ENCODE measurements around the gene NRG3.
A peak's percentile ranks its signal among the peaks of the same experiment; 100 is the strongest.

The NRG3 gene

GRCh38 chr10:82084904-82085303 lies 209.9 kb downstream of the NRG3 start:
- DNase-seq (ENCODE audit: low read depth, low spot score) = no peak

DNA sequence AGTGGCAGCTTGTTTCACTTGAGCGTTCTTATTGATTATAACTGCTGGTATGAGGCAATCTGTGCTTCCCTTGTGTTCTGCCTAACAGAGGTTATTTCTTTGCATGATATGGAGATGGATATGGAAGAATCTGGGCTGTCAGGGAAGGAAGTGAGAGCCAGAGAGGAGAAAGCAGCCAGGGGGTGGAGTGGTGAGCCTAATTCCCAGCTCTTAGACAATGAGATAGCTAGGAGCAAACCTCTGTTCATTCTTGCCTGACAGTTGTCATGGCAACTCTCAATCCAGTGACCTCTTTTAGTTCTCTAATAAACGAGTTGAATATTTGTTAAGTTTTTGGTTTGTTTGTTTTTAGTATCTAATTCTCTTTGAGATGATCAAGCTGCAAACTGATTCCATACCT lies 214.3 kb downstream of the NRG3 start:
- DNase-seq (ENCODE audit: low read depth, low spot score) = no peak

- DNase-seq (ENCODE audit: low read depth, low spot score) = no peak
Measured at GRCh38 chr10:82091413-82091812, 216.4 kb downstream of the NRG3 start.

- no peak for DNase-seq (ENCODE audit: low read depth, low spot score)
Measured at GRCh38 chr10:82092111-82092510, 217.1 kb downstream of the NRG3 start.

- DNase-seq (ENCODE audit: low read depth, low spot score) = no peak
Measured at GRCh38 chr10:82124713-82125112, 249.7 kb downstream of the NRG3 start.

- DNase-seq (ENCODE audit: low read depth, low spot score) = no peak
Measured at GRCh38 chr10:82128527-82128926, 253.5 kb downstream of the NRG3 start.

GRCh38 chr10:82136103-82136502 lies 261.1 kb downstream of the NRG3 start:
- DNase-seq (ENCODE audit: low read depth, low spot score) = no peak

- DNase-seq (ENCODE audit: low read depth, low spot score) = no peak
Measured at GRCh38 chr10:82144153-82144552, 269.2 kb downstream of the NRG3 start.

- DNase-seq (ENCODE audit: low read depth, low spot score) = peak; percentile 15
Measured at GRCh38 chr10:82148764-82149163, 273.8 kb downstream of the NRG3 start.

DNA sequence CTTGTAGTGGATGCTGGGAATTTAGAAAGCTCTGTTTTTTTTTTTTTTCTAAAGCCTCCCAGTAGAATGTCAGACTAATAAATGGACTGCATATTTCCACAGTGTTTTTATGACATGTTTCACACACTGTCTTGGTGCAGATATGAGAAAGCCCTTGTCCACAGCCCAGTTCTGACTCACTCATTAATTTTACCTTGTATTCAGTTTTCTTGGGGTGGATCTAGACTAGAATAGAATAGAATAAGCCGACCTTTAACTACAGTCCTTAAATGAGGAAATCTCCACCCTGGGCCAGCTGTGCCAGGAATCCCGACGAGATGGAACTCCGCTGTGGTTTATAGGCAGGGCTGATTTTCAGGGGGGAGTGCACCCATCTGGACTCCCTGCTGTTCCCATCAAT lies 274.7 kb downstream of the NRG3 start:
- DNase-seq (ENCODE audit: low read depth, low spot score) = no peak

DNA sequence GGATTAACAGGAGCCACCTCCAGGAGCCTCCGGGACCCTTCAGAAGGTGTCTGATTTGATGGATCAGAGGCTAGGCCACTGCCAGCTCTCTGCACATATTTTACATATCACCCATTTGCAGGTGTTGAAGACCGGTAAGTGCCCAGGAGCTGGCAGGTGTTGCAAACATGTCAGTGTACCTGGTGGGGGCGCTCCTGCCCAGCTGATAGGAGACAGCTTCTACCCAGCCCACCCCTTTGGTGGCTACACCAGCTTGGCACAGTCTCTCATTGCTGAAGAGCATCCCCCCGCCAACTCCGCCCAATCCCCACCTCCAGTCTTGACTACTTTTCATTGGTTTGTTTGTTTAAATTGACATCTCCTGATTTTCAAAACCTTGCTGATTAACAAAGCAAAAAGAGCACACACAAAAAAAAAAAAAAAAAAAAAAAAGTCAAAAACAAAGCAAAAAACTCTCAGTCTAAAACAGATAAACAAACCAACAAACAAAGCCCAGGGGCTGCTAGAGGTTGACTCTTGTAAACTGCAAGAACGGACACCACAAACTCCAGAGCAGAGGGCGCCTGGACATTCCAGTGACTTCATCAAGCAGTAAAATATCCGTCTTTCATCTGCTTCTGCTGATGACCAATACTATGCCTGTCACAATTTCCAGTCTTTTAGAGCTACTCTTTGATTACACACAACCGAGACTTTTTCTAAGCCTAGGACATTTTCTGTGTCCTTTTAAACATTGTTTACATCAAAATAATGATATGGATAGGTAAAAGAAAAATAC lies 275.3 kb downstream of the NRG3 start:
- DNase-seq (ENCODE audit: low read depth, low spot score) = peak; percentile 64

DNA sequence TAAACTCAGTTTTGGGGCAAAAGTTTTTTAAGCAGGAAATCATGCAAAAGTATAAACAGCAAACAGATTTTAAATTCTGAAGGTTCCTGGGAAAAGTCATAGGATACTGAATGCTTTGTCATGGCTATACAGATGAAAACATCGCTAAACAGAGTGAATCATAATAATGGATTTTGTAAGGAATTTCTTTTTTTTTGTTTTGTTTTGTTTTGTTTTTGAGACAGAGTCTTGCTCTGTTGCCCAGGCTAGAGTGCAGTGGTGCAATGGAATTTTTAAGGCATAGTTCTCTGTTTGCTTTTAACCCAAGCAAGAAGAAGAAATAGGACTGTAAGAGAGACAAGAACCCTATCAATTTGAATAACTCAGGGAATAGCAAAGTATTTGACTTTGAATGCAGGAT lies 285.3 kb downstream of the NRG3 start:
- no peak for DNase-seq (ENCODE audit: low read depth, low spot score)

GRCh38 chr10:82161264-82161663 lies 286.3 kb downstream of the NRG3 start:
- DNase-seq (ENCODE audit: low read depth, low spot score) = no peak

GRCh38 chr10:82162549-82163195 lies 287.7 kb downstream of the NRG3 start:
- DNase-seq (ENCODE audit: low read depth, low spot score) = no peak

- DNase-seq (ENCODE audit: low read depth, low spot score) = no peak
Measured at GRCh38 chr10:82171899-82172298, 296.9 kb downstream of the NRG3 start.

- DNase-seq (ENCODE audit: low read depth, low spot score) = no peak
Measured at GRCh38 chr10:82176587-82176986, 301.6 kb downstream of the NRG3 start.

- no peak for DNase-seq (ENCODE audit: low read depth, low spot score)
Measured at GRCh38 chr10:82190432-82191260, 315.7 kb downstream of the NRG3 start.

DNA sequence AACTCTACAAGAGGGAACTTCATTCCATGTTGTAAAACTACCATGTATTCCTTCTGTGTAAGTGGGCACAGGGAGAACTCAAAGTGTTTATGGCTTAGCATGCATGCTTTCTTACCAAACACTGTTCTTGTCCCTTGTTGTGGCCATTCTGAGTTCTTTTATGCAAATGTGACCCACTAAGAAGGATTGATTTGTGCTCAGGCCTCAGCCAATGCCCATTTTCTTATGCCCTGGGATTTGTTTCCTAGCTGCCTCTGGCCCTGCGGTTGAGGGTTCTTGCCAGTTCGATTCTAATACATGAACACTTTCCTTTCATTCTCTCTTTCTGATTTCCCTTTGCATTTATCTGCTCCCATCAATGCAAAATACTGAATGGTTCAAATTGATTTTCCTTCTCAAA lies 316.7 kb downstream of the NRG3 start:
- no peak for DNase-seq (ENCODE audit: low read depth, low spot score)

DNA sequence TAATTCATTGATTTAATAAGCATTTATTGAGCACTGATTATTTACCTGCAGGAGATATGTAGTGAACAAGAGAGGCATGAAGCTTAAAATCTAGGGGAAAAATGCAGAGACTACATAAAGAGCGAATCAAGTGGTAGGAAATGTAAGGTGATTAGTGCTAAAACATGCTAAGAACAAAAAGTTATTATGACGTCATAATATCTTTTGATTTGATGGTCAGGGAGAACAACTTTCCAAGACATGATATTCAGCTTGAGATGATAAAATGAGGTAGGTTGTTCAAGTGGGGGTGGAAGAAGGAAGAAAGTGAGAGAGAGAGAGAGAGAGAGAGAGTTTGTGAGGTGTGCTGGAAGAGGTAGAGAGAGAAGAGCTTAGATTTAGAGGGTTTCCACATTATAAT lies 317.7 kb downstream of the NRG3 start:
- no peak for DNase-seq (ENCODE audit: low read depth, low spot score)

DNA sequence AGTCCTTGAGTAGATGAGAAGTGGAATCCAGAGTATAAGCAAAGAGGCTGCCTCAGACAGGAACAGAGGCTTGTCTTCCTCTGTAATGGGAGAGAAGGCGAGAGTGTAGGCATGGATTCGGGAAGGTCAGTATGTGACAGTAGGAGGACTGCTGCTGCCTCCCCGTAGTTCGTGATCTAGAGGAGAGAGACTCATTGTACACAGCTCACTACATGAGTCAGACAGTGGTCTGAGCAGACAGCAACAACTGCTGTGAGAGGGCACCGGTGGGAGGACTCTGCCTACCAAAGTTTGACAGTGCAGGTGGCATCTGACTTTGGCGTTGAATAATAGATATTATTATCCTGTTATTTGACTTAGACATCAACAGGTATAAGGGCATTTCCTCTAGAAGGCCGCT lies 319.4 kb downstream of the NRG3 start:
- DNase-seq (ENCODE audit: low read depth, low spot score) = no peak

- DNase-seq (ENCODE audit: low read depth, low spot score) = no peak
Measured at GRCh38 chr10:82206831-82207230, 331.8 kb downstream of the NRG3 start.

GRCh38 chr10:82208726-82209125 lies 333.7 kb downstream of the NRG3 start:
- no peak for DNase-seq (ENCODE audit: low read depth, low spot score)

GRCh38 chr10:82210331-82210730 lies 335.3 kb downstream of the NRG3 start:
- no peak for DNase-seq (ENCODE audit: low read depth, low spot score)

Measured in iPS DF 19.7 (cell line).